ENCODE data around the gene MAGI2.

DNA sequence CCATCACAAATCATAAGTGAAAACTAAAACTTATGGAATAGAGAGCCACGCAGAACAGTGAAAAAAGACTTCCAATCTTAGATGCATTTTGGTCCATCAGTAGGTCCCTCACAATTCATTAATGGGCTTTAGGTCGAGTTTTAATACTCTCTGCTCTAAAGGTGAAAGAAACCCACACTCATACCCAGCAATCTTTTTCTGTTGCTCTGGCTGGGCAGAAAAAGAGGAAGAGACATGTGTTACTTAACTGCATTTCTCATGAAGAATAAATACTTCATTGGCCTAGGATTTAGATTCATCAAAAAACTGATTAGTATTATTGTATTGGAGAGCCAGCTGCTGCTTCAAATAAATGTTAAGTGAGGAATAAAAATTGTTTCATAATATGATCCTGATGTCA lies 1009.2 kb downstream of the MAGI2 start:
- TF ChIP-seq CTCF (IDR thresholded peaks at IDR 0.05; ENCODE audit: low read depth, low read length, poor library complexity, severe bottlenecking) (no peak), EZH2phosphoT487 (IDR thresholded peaks at IDR 0.05; ENCODE audit: borderline replicate concordance, low read length) (no peak)
